Naive thymus-derived CD4-positive, alpha-beta T cell (primary cell): Measurements from ENCODE around the gene LY6G6F. TPM values are rescaled to one million over a fixed set of nuclear protein-coding genes. Genes with fewer than 3 reads are reported as not detected.
A peak's percentile ranks its signal among the peaks of the same experiment; 100 is the strongest.

ENCODE experiments used
- ATAC-seq: fragments of 150-1000 bp; cut with Tn5 transposase; 2 replicates; pipeline ENCODE4 v1.10.0; 2021; ENCODE audit warnings: mild to moderate bottlenecking, moderate library complexity
- CTCF ChIA-PET: fragments of 350-600 bp; sonication (Branson Sonifier 250); formaldehyde crosslinking; loops from one replicate; lab custom pipeline; 2021; ENCODE audit warnings: antibody characterized with exemption; lab: Charles Lee
- POLR2A ChIA-PET: fragments of 350-600 bp; sonication (Branson Sonifier 250); formaldehyde crosslinking; loops from one replicate; lab custom pipeline; 2021; ENCODE audit warnings: antibody characterized with exemption, inconsistent platforms; lab: Charles Lee
- DNase-seq, 9 donors: peaks; one replicate each; pipeline versions ENCODE4 v3.0.0 to v3.0.0-alpha.2; 2020 to 2022; ENCODE audit warnings: mixed read lengths in 1 of 9
- H3K27ac ChIP-seq: one replicate; pipeline ENCODE4 v1.7.0; 2013; ENCODE audit warnings: mild to moderate bottlenecking, low read depth, low read length, moderate library complexity
- H3K27me3 ChIP-seq, 2 donors: one replicate each; pipeline ENCODE4 v1.7.0; 2013; ENCODE audit warnings: low read length in 2 of 2, mild to moderate bottlenecking in 2 of 2, moderate library complexity in 2 of 2; ENCODE audit not compliant: control insufficient read depth in 2 of 2, insufficient read depth in 2 of 2
- H3K36me3 ChIP-seq, 3 experiments: 1 replicate in 2 of 3; 2 replicates in 1 of 3; pipeline ENCODE4 v1.7.0; 2013; ENCODE audit warnings: low read length in 3 of 3, mild to moderate bottlenecking in 3 of 3, moderate library complexity in 1 of 3; ENCODE audit not compliant: insufficient read depth in 3 of 3, control insufficient read depth in 2 of 3
- H3K4me1 ChIP-seq, 2 donors: one replicate each; pipeline ENCODE4 v1.7.0; 2013; ENCODE audit warnings: low read length in 2 of 2, mild to moderate bottlenecking in 2 of 2, moderate library complexity in 1 of 2; ENCODE audit not compliant: control insufficient read depth in 2 of 2, insufficient read depth in 2 of 2
- H3K4me3 ChIP-seq: 2 replicates; pipeline ENCODE4 v1.7.0; 2013; ENCODE audit warnings: mild to moderate bottlenecking, low read length
- H3K9me3 ChIP-seq, 3 experiments: 1 replicate in 2 of 3; 2 replicates in 1 of 3; pipeline ENCODE4 v1.7.0; 2013; ENCODE audit warnings: low read length in 3 of 3; ENCODE audit not compliant: control insufficient read depth in 2 of 3
- H3K27ac Mint-ChIP-seq, 9 donors: one replicate each; pipeline ENCODE4 v1.8.0; 2020 to 2022; ENCODE audit warnings: mixed read lengths in 9 of 9, mild to moderate bottlenecking in 8 of 9, moderate library complexity in 5 of 9, inconsistent platforms in 2 of 9
- H3K27me3 Mint-ChIP-seq, 5 donors: one replicate each; pipeline ENCODE4 v1.8.0; 2021 to 2022; ENCODE audit warnings: mixed read lengths in 5 of 5, mild to moderate bottlenecking in 1 of 5
- H3K36me3 Mint-ChIP-seq, 5 donors: one replicate each; pipeline ENCODE4 v1.8.0; 2020 to 2022; ENCODE audit warnings: mixed read lengths in 5 of 5, mild to moderate bottlenecking in 3 of 5, inconsistent platforms in 1 of 5
- H3K4me1 Mint-ChIP-seq, 7 donors: one replicate each; pipeline ENCODE4 v1.8.0; 2020 to 2022; ENCODE audit warnings: mixed read lengths in 7 of 7, mild to moderate bottlenecking in 3 of 7, inconsistent platforms in 1 of 7
- H3K4me3 Mint-ChIP-seq, 10 donors: one replicate each; pipeline ENCODE4 v1.8.0; 2020 to 2022; ENCODE audit warnings: mild to moderate bottlenecking in 10 of 10, mixed read lengths in 10 of 10, moderate library complexity in 6 of 10, inconsistent platforms in 2 of 10
- H3K9me3 Mint-ChIP-seq, 11 donors: one replicate each; pipeline ENCODE4 v1.8.0; 2020 to 2022; ENCODE audit warnings: mixed read lengths in 11 of 11, mild to moderate bottlenecking in 4 of 11, inconsistent platforms in 1 of 11, moderate library complexity in 1 of 11
- intact Hi-C, 2 donors: fragments of 100-400 bp; cut with micrococcal nuclease; formaldehyde crosslinking; loops; one replicate each; pipeline ENCODE4 v1.15.1; 2023
- polyA plus RNA-seq, 2 donors: library from polyadenylated mRNA; unstranded; fragments of 300-500 nt; fragmentation: Illumina TruSeq; gene quantifications; one replicate each; pipeline ENCODE4 v1.2.3, GENCODE V29; 2021
- total RNA-seq, 6 experiments: library from RNA in 5 of 6; stranded (reverse) in 5 of 6; gene quantifications; 1 replicate in 5 of 6; 2 replicates in 1 of 6; pipeline ENCODE4 v1.2.3 and lab custom pipeline; 2021 to 2026

Gene LY6G6F
- total and polyA plus RNA-seq, 7 experiments from 2014 or later = 0.56 TPM; not detected in 6

DNA sequence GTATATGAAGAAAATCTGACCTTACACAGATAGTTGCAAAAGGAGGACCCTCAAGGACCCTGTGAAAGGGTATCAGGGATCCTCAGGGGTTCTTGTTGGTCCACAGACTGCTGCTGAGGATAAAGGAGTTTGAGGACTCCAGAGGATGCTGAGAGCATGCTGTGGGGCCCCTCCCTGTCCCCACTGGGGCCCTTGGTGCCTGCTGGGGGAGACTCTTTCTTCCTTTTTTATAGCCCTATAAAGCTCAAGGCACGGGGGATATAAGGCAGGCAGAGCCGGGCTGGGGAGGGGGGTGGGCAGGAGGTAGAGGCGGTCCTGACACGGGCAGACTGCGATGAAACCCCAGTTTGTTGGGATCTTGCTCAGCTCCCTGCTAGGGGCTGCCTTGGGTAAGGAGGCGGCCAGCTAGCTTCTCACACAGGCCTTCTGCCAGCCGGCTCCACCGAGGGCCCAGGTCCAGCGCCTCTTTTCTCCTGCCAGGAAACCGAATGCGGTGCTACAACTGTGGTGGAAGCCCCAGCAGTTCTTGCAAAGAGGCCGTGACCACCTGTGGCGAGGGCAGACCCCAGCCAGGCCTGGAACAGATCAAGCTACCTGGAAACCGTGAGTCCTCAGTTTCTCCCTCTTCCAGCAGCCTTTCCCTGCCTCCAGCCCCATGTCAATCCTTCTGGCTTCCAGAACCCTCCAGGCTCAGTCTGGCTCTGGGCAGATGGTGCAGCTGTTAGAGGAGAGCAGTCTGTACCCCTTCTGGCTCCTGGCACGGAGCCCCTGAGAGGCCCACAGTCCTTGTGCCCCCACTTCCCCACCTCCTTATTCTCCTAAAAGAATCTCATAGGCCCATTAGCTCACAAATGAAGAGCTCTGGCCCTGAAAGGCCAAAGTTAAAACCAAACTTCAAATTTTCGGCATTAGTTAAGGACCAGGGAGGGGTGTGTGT, 8.6 kb downstream of the LY6G6F start, which contains the start of gene LY6G6D:
LY6G6D (plus strand) TSS at position 327 of the 937 bp plus-strand sequence; CDS start at position 335, 8 bp downstream.
- peaks cover 4 to 34% (median 21%) of the 10 kb centered on the region in 7 donors for H3K4me1 Mint-ChIP-seq
- H3K27me3 ChIP-seq = no peaks in the 10 kb centered on the region
- H3K36me3 ChIP-seq = no peaks in the 10 kb centered on the region
- H3K4me3 ChIP-seq = no peak within 1 kb of the TSS
- DNase-seq (no peak), ATAC-seq (no peak)
- peaks cover 0 to 21% (median 0%) of the 10 kb centered on the region in 5 donors for H3K27me3 Mint-ChIP-seq
- no peak within 1 kb of the TSS for H3K4me3 Mint-ChIP-seq
- CTCF ChIA-PET = interaction anchor here (0.6 to 1.0 kb wide), 3 partner anchors 9 to 24 kb away, joined by 3 to 4 read pairs (median 4); partner anchors contain the start of gene LY6G6F
- H3K36me3 Mint-ChIP-seq = no peaks in the 10 kb centered on the region
- peaks cover 0 to 3% (median 0%) of the 10 kb centered on the region in 11 donors for H3K9me3 Mint-ChIP-seq
- intact Hi-C loops = no loop called here
- H3K4me1 ChIP-seq = peaks cover 7% of the 10 kb centered on the region in 2 donors
- H3K27ac Mint-ChIP-seq = peak within 1 kb of the TSS in 6 of 9 donors; percentile 48 to 90 (median 71)
- POLR2A ChIA-PET = interaction anchor here (0.6 to 1.8 kb wide), 7 partner anchors 8 to 558 kb away, joined by 3 to 6 read pairs (median 4); partner anchors contain the start of genes ABHD16A and MPIG6B
- H3K27ac ChIP-seq = no peak within 1 kb of the TSS
- H3K9me3 ChIP-seq = no peaks in the 10 kb centered on the region

- Mint-ChIP-seq H3K4me3 (no peak overlapping the region), H3K27me3 (peaks cover 0 to 15% (median 0%) of the 10 kb centered on the region in 5 donors), H3K9me3 (no peaks in the 10 kb centered on the region), H3K36me3 (no peaks in the 10 kb centered on the region), H3K4me1 (peaks cover 0 to 14% (median under 1%) of the 10 kb centered on the region in 7 donors), H3K27ac (peak overlapping the region in 2 of 9 donors; percentile 33 to 84)
- ATAC-seq (no peak), DNase-seq (no peak)
- no peaks in the 10 kb centered on the region for H3K27me3 ChIP-seq
- ChIA-PET CTCF (no interaction called here), POLR2A (no interaction called here)
- no peak overlapping the region for H3K4me3 ChIP-seq
- intact Hi-C loops = no loop called here
- H3K27ac ChIP-seq = no peak overlapping the region
- H3K9me3 ChIP-seq = no peaks in the 10 kb centered on the region
- H3K36me3 ChIP-seq = no peaks in the 10 kb centered on the region
- H3K4me1 ChIP-seq = no peaks in the 10 kb centered on the region
These were observed 11.0 kb downstream of the LY6G6F start for GRCh38 chr6:31717499-31718222.

GRCh38 chr6:31718265-31718664, 11.6 kb downstream of the LY6G6F start:
- Mint-ChIP-seq H3K9me3 (no peaks in the 10 kb centered on the region), H3K27me3 (peaks cover 0 to 11% (median 0%) of the 10 kb centered on the region in 5 donors), H3K27ac (no peak overlapping the region), H3K4me3 (no peak overlapping the region), H3K36me3 (no peaks in the 10 kb centered on the region), H3K4me1 (peaks cover under 1 to 12% (median 2%) of the 10 kb centered on the region in 7 donors)
- Histone ChIP-seq H3K9me3 (no peaks in the 10 kb centered on the region), H3K27me3 (no peaks in the 10 kb centered on the region), H3K27ac (no peak overlapping the region), H3K36me3 (no peaks in the 10 kb centered on the region), H3K4me3 (no peak overlapping the region), H3K4me1 (no peaks in the 10 kb centered on the region)
- DNase-seq (no peak), ATAC-seq (no peak)
- CTCF ChIA-PET = no interaction called here
- POLR2A ChIA-PET = no interaction called here
- intact Hi-C loops = no loop called here

DNA sequence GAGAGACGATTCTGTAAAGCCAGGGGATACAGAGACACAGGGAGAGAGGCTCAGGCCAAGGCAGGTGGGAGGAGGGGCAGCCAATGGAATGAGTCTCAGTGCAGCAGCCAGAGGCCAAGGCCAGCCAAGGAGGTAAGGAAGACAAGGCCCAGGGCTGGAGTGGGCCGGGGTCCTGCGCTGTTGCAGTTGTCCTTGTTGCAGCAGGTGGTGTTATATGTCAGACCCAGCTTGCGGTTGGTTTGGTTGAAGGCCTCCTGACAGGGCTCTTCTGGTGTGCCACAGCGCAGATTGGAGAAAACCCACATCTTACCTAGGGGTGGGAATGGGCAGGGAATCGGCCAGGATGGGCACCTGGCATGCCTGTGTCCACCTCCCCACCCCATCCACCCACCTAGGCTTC, 12.3 kb downstream of the LY6G6F start:
- Mint-ChIP-seq H3K27ac (peak overlapping the region in 1 of 9 donors; percentile 78), H3K4me1 (peaks cover 4 to 14% (median 7%) of the 10 kb centered on the region in 7 donors), H3K27me3 (peaks cover 0 to 10% (median 0%) of the 10 kb centered on the region in 5 donors), H3K9me3 (no peaks in the 10 kb centered on the region), H3K36me3 (no peaks in the 10 kb centered on the region), H3K4me3 (no peak overlapping the region)
- no peak overlapping the region for H3K4me3 ChIP-seq
- no peaks in the 10 kb centered on the region for H3K4me1 ChIP-seq
- DNase-seq = no peak
- H3K27ac ChIP-seq = no peak overlapping the region
- no peaks in the 10 kb centered on the region for H3K9me3 ChIP-seq
- CTCF ChIA-PET = no interaction called here
- intact Hi-C loops = no loop called here
- no peak for ATAC-seq
- H3K27me3 ChIP-seq = no peaks in the 10 kb centered on the region
- H3K36me3 ChIP-seq = no peaks in the 10 kb centered on the region
- POLR2A ChIA-PET = no interaction called here

DNA sequence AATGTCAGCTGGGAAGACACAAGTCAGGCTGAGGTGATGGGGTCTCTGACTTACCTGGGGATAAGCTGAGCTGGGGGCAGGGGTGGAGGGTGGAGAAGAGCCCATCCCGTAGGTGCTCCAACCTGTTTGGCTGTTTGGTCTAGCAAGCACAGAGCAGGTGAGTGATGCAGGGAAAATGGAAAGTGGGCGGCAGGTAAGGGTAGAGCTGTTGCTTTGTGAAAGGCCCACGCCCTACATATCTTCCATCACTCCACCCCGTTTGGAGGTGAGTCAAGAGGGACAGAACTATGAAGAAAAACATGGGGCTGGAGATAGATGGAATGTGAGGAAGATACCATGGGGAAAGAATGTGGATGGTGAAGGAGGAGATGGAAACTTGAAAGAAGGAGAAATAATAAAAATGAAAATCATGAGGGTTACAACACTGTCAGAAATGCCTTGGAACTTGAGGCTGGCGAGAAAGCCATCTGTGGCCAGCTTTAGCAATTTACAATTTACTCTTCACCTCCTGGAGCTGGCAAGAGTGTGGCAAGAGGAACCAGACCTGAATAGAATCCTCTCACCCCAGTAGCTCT, 13.6 kb downstream of the LY6G6F start:
- Mint-ChIP-seq H3K4me1 (peaks cover 4 to 14% (median 9%) of the 10 kb centered on the region in 7 donors), H3K4me3 (no peak overlapping the region), H3K36me3 (no peaks in the 10 kb centered on the region), H3K27ac (peak overlapping the region in 1 of 9 donors; percentile 10), H3K27me3 (peaks cover 0 to 6% (median 0%) of the 10 kb centered on the region in 5 donors), H3K9me3 (no peaks in the 10 kb centered on the region)
- no peaks in the 10 kb centered on the region for H3K9me3 ChIP-seq
- DNase-seq (no peak), ATAC-seq (no peak)
- H3K4me1 ChIP-seq = no peaks in the 10 kb centered on the region
- ChIA-PET POLR2A (no interaction called here), CTCF (no interaction called here)
- H3K4me3 ChIP-seq = no peak overlapping the region
- H3K36me3 ChIP-seq = no peaks in the 10 kb centered on the region
- no peaks in the 10 kb centered on the region for H3K27me3 ChIP-seq
- no peak overlapping the region for H3K27ac ChIP-seq
- intact Hi-C loops = no loop called here

DNA sequence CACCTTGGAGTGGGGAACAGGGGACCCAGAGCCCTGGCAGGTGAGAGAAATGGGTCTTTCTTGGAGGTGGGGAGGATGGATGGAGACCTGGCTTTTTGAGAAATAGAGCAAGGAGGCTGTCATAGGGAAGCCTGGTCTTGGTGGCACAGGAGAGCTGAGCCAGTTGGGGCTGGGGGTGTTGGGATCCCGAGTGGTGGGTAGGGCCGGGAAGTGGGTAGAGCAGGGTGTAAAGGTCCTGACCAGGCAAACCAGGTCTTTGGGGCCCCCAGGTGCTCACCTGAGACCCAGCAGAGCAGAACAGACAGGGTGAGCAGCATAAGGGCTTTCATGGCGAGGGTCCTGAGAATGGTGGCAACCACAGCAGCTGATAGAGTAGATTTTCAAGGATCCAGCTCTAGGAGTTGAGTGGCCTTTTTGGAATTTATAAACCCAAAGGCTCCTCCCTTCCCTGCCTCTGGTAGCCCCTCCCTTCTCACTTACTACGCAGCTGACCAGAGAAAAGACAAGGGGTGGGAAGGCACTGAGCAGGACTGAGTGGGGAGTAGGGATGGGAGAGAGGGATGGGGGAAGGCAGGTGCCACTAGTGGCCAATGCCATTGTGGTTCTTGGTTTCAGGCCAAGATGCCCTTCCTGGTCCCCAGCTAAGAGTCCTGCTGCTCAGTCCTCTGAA, 14.8 kb downstream of the LY6G6F start, which contains the start of gene LY6G6C:
LY6G6C (minus strand) TSS at position 396 of the 670 bp plus-strand sequence; CDS start at position 329, 67 bp downstream.
- Mint-ChIP-seq H3K9me3 (no peaks in the 10 kb centered on the region), H3K4me3 (peak within 1 kb of the TSS in 2 of 10 donors; percentile 1 to 2), H3K4me1 (peaks cover 14 to 24% (median 20%) of the 10 kb centered on the region in 7 donors), H3K36me3 (peaks cover 0 to 5% (median 0%) of the 10 kb centered on the region in 5 donors), H3K27ac (peak within 1 kb of the TSS in 1 of 9 donors; percentile 9), H3K27me3 (peaks cover 0 to 6% (median 0%) of the 10 kb centered on the region in 5 donors)
- no peaks in the 10 kb centered on the region for H3K4me1 ChIP-seq
- ATAC-seq = no peak
- no peaks in the 10 kb centered on the region for H3K36me3 ChIP-seq
- H3K27me3 ChIP-seq = no peaks in the 10 kb centered on the region
- ChIA-PET CTCF (no interaction called here), POLR2A (no interaction called here)
- intact Hi-C loops = no loop called here
- no peak for DNase-seq
- no peak within 1 kb of the TSS for H3K27ac ChIP-seq
- no peaks in the 10 kb centered on the region for H3K9me3 ChIP-seq
- H3K4me3 ChIP-seq = no peak within 1 kb of the TSS
